HepG2 (cell line): ENCODE measurements around the gene KCND1. TPM values are rescaled to one million over a fixed set of nuclear protein-coding genes. Genes with fewer than 3 reads are reported as not detected.

Experiments
- ATAC-seq: fragments of 200-7000 bp; cut with Tn5 transposase; 3 replicates; pipeline ENCODE4 v1.9.1; 2020; ENCODE audit warnings: mild to moderate bottlenecking, moderate library complexity
- BruUV-seq: library from RNA; stranded (reverse); fragments of 400-500 nt; replicated peaks from 2 replicates; lab custom pipeline; 2021; lab: Mats Ljungman, UMichigan
- CTCF ChIA-PET: fragments of 300-600 bp; formaldehyde crosslinking; extraction: SDS; loops from one replicate; lab custom pipeline; 2021; ENCODE audit warnings: low total read pairs, inconsistent platforms, low intra/inter-chr PET ratio; lab: Yijun Ruan, JAX
- POLR2A ChIA-PET: fragments of 350-600 bp; sonication (Branson Sonifier 250); formaldehyde crosslinking; loops from one replicate; lab custom pipeline; 2020; ENCODE audit warnings: antibody characterized with exemption, inconsistent platforms; lab: Yijun Ruan, JAX
- DNase-seq: peaks from one replicate; pipeline ENCODE4 v3.0.0-alpha.2; 2015; ENCODE audit warnings: low spot score
- FAIRE-seq: peaks from 3 replicates; lab custom pipeline; 2011; peaks lifted over from hg19 to GRCh38; lab: Jason Lieb, UNC
- H2AFZ ChIP-seq: one replicate; pipeline ENCODE4 v1.6.1; 2011; ENCODE audit warnings: low read length, inconsistent platforms
- H3K27ac ChIP-seq: fragments of 300-600 bp; 3 replicates; pipeline ENCODE4 v1.8.0; 2011; ENCODE audit warnings: mixed run types, mild to moderate bottlenecking, mixed read lengths, low read length, inconsistent platforms; ENCODE audit not compliant: insufficient read depth; ENCODE audit errors: extremely low read length
- H3K27me3 ChIP-seq, 2 experiments: fragments of 200-600 bp in 1 of 2; 2 replicates in 1 of 2; 3 replicates in 1 of 2; pipeline versions ENCODE4 v1.6.0 to v1.8.0; 2011; ENCODE audit warnings: low read length in 2 of 2, mild to moderate bottlenecking in 2 of 2, moderate library complexity in 2 of 2, inconsistent platforms in 1 of 2; ENCODE audit not compliant: insufficient read depth in 2 of 2, control insufficient read depth in 1 of 2
- H3K36me3 ChIP-seq, 2 experiments: fragments of 200-600 bp in 1 of 2; replicated peaks in 1 of 2; 2 replicates in 1 of 2; 3 replicates in 1 of 2; pipeline versions ENCODE4 v1.5.1 to v1.8.0; 2011; ENCODE audit warnings: low read length in 2 of 2, inconsistent platforms in 1 of 2; ENCODE audit not compliant: insufficient read depth in 2 of 2, control insufficient read depth in 1 of 2
- H3K4me1 ChIP-seq: 2 replicates; pipeline ENCODE4 v1.5.1; 2012; ENCODE audit warnings: low read length, inconsistent platforms; ENCODE audit not compliant: insufficient read depth
- H3K4me2 ChIP-seq: 2 replicates; pipeline ENCODE4 v1.6.0; 2011; ENCODE audit warnings: low read depth, low read length, inconsistent platforms
- H3K4me3 ChIP-seq, 3 experiments: fragments of 200-600 bp in 1 of 3; sonication (generic), shearing (Covaris generic) in 1 of 3; replicated peaks in 1 of 3; 2 replicates each; pipeline ENCODE4 v1.5.1; 2011 to 2016; ENCODE audit warnings: low read length in 3 of 3, inconsistent platforms in 2 of 3, low read depth in 2 of 3, mild to moderate bottlenecking in 2 of 3, control low read depth in 1 of 3, mixed read lengths in 1 of 3; ENCODE audit not compliant: insufficient read depth in 1 of 3
- H3K79me2 ChIP-seq: one replicate; pipeline ENCODE4 v1.6.1; 2011; ENCODE audit warnings: low read length, inconsistent platforms; ENCODE audit not compliant: insufficient read depth
- H3K9ac ChIP-seq: 2 replicates; pipeline ENCODE4 v1.6.0; 2011; ENCODE audit warnings: mild to moderate bottlenecking, low read depth, low read length, inconsistent platforms; ENCODE audit not compliant: insufficient read depth
- H3K9me3 ChIP-seq: 2 replicates; pipeline ENCODE4 v1.5.1; 2012; ENCODE audit warnings: mild to moderate bottlenecking, low read length
- H4K20me1 ChIP-seq: 2 replicates; pipeline ENCODE4 v1.6.0; 2011; ENCODE audit warnings: inconsistent platforms, mild to moderate bottlenecking, low read length, moderate library complexity; ENCODE audit not compliant: insufficient read depth
- ARNTL ChIP-seq: sonication (generic); formaldehyde crosslinking; IDR thresholded peaks from 2 replicates; pipeline ENCODE4 v1.4.0; 2020; ENCODE audit warnings: mild to moderate bottlenecking, missing genetic modification reagents
- MAFK ChIP-seq, 2 experiments: IDR thresholded peaks in 1 of 2; conservative IDR thresholded peaks in 1 of 2; 2 replicates each; pipeline ENCODE4 v1.6.1; 2011; ENCODE audit warnings: improper control_type of control experiment in 2 of 2, low read length in 2 of 2
- MTF1 ChIP-seq: sonication (generic); formaldehyde crosslinking; IDR thresholded peaks from 2 replicates; pipeline ENCODE4 v1.5.0; 2020; ENCODE audit warnings: missing genetic modification reagents
- PBX2 ChIP-seq: IDR thresholded peaks from 2 replicates; pipeline ENCODE4 v1.6.1; 2016; ENCODE audit warnings: control low read depth
- SP4 ChIP-seq: sonication (generic); formaldehyde crosslinking; IDR thresholded peaks from 2 replicates; pipeline ENCODE4 v1.8.1; 2023; ENCODE audit warnings: mild to moderate bottlenecking, missing genetic modification reagents
- ZBTB25 ChIP-seq: IDR thresholded peaks from 2 replicates; pipeline ENCODE4 v1.6.1; 2018; ENCODE audit warnings: missing genetic modification reagents
- ZC3H4 ChIP-seq: sonication (generic); formaldehyde crosslinking; IDR thresholded peaks from 2 replicates; pipeline ENCODE4 v1.4.0; 2020; ENCODE audit warnings: missing genetic modification reagents, borderline replicate concordance
- ZNF121 ChIP-seq: sonication (generic); formaldehyde crosslinking; IDR thresholded peaks from 2 replicates; pipeline ENCODE4 v1.5.0; 2020; ENCODE audit warnings: mild to moderate bottlenecking, missing genetic modification reagents
- ZNF138 ChIP-seq: sonication (generic); formaldehyde crosslinking; IDR thresholded peaks from 2 replicates; pipeline ENCODE4 v1.5.0; 2020; ENCODE audit warnings: mild to moderate bottlenecking, low read depth, missing genetic modification reagents
- ZNF224 ChIP-seq: sonication (generic); formaldehyde crosslinking; IDR thresholded peaks from 2 replicates; pipeline ENCODE4 v1.5.0; 2020; ENCODE audit warnings: mild to moderate bottlenecking, missing genetic modification reagents
- ZNF280B ChIP-seq: sonication (generic); formaldehyde crosslinking; IDR thresholded peaks from 2 replicates; pipeline ENCODE4 v1.5.0; 2020; ENCODE audit warnings: missing genetic modification reagents, mild to moderate bottlenecking, borderline replicate concordance
- ZNF354B ChIP-seq: sonication (generic); formaldehyde crosslinking; IDR thresholded peaks from 2 replicates; pipeline ENCODE4 v1.8.0; 2022; ENCODE audit warnings: mild to moderate bottlenecking, missing genetic modification reagents
- WGBS: methylation state at CpG from one replicate; pipeline ENCODE4 v1.1.6; 2017; ENCODE audit warnings: low lambda C conversion rate; 5-methylcytosine and 5-hydroxymethylcytosine counted together
- in situ Hi-C: cut with HindIII; loops from 2 replicates; pipeline ENCODE4 v1.10.0; 2017; ENCODE audit warnings: low pct_unique_long_range_greater_than_20kb; ENCODE audit not compliant: extremely low pct_ligation_motif_present
- intact Hi-C: fragments of 100-400 bp; cut with micrococcal nuclease; formaldehyde crosslinking; loops from one replicate; pipeline ENCODE4 v1.10.0; 2022; ENCODE audit not compliant: unreplicated experiment
- polyA plus RNA-seq, 8 experiments: library from polyadenylated mRNA; depleted of rRNA in 3 of 8; stranded (reverse) in 7 of 8; unstranded in 1 of 8; fragments of >200 nt; fragmentation: Illumina TruSeq in 4 of 8; extraction: Trizol in 4 of 8; gene quantifications; 2 replicates each; pipeline versions ENCODE4 v1.2.1 to v1.2.3, GENCODE V29; 2011 to 2016; ENCODE audit warnings: low read depth in 4 of 8, missing spikeins in 1 of 8, mixed read lengths in 1 of 8; ENCODE audit not compliant: insufficient read depth in 1 of 8
- total RNA-seq, 5 experiments: library from RNA; depleted of rRNA; stranded (reverse); fragments of >200 nt; fragmentation: Illumina TruSeq; extraction: Trizol; gene quantifications; 2 replicates each; pipeline ENCODE4 v1.2.3, GENCODE V29; 2016; ENCODE audit warnings: low read depth in 1 of 5

KCND1 gene
- total and polyA plus RNA-seq, 2 of the 13 experiments (the other 11 are each of a cell fraction or from before 2014, with no cell fraction given) = 0.07 to 0.30 TPM

GRCh38 chrX:48913605-48914366 lies 57.9 kb downstream of the KCND1 start:
- 91% methylated on average over 5 of the region's 5 CpGs for WGBS
- no peak overlapping the region for H3K4me3 ChIP-seq
- peaks cover 27% of the 10 kb centered on the region for H3K79me2 ChIP-seq
- no peak for ATAC-seq
- no peak overlapping the region for H3K27ac ChIP-seq
- peaks cover 40% of the 10 kb centered on the region for H3K4me1 ChIP-seq
- H3K4me2 ChIP-seq = no peak overlapping the region
- no peak for FAIRE-seq
- no peak overlapping the region for H3K9ac ChIP-seq
- no peak overlapping the region for H2AFZ ChIP-seq
- peaks cover 2 to 17% of the 10 kb centered on the region in 2 experiments; a peak in 2 of 5 replicates for H3K36me3 ChIP-seq
- CTCF ChIA-PET = no interaction called here
- no peaks in the 10 kb centered on the region for H4K20me1 ChIP-seq
- no peaks in the 10 kb centered on the region; a peak in 1 of 5 replicates for H3K27me3 ChIP-seq
- in situ Hi-C loops (no loop called here), intact Hi-C loops (loop anchor here (10.0 kb wide), 1 partner anchor 149 kb away; the partner anchor contains the start of gene GLOD5)
- POLR2A ChIA-PET = no interaction called here
- no peaks in the 10 kb centered on the region for H3K9me3 ChIP-seq
- no TSS peak for BruUV-seq
- DNase-seq = no peak
- no peak for TF ChIP-seq PBX2 (CRISPR knock-in tag)
- no peak for TF ChIP-seq ARNTL
- no peak for TF ChIP-seq ZC3H4 (CRISPR knock-in tag)
- TF ChIP-seq ZNF121 (CRISPR knock-in tag) = no peak
- TF ChIP-seq SP4 = no peak
- TF ChIP-seq ZNF354B (CRISPR knock-in tag) = no peak
- no peak for TF ChIP-seq MAFK (conservative IDR thresholded peaks at IDR 0.05 in 1 of 2, IDR thresholded peaks at IDR 0.05 in 1 of 2; ENCODE audit: low read length in 2 of 2)
- TF ChIP-seq MTF1 (CRISPR knock-in tag) = no peak
- no peak for TF ChIP-seq ZBTB25
- no peak for TF ChIP-seq ZNF224 (CRISPR knock-in tag)
- TF ChIP-seq ZNF138 (CRISPR knock-in tag) = no peak
- no peak for TF ChIP-seq ZNF280B
